Transverse colon (tissue), 4 donors: ENCODE measurements around the gene FURIN. TPM values are rescaled to one million over a fixed set of nuclear protein-coding genes. Genes with fewer than 3 reads are reported as not detected.
"Not testable (repeated sequence)": the region's sequence is repeated elsewhere in the genome, so short reads cannot be mapped to it uniquely, and the experiment has no call there.

Experiments
- DNase-seq: peaks from one replicate; pipeline ENCODE4 v3.0.0-alpha.2; 2019
- H3K27ac ChIP-seq, 4 donors: fragments of 200-600 bp; sonication (generic); 2 replicates each; pipeline ENCODE4 v1.5.1; 2016 to 2018; ENCODE audit warnings: inconsistent platforms in 4 of 4
- H3K27me3 ChIP-seq: fragments of 200-600 bp; sonication (generic); 2 replicates; pipeline ENCODE4 v1.5.1; 2017; ENCODE audit warnings: inconsistent platforms
- H3K36me3 ChIP-seq, 4 donors: fragments of 200-600 bp; sonication (generic); 2 replicates each; pipeline ENCODE4 v1.5.1; 2017 to 2019; ENCODE audit warnings: inconsistent platforms in 4 of 4
- H3K4me1 ChIP-seq, 4 donors: fragments of 200-600 bp; sonication (generic); 2 replicates each; pipeline ENCODE4 v1.5.1; 2017 to 2020; ENCODE audit warnings: inconsistent platforms in 4 of 4
- H3K4me3 ChIP-seq, 4 donors: fragments of 200-600 bp; sonication (generic); 1 replicate in 1 of 4; 2 replicates in 3 of 4; pipeline versions ENCODE4 v1.5.1 to v1.6.1; 2017 to 2019; ENCODE audit warnings: inconsistent platforms in 4 of 4
- H3K9me3 ChIP-seq, 2 donors: fragments of 200-600 bp; sonication (generic); 2 replicates each; pipeline ENCODE4 v1.5.1; 2017 to 2019; ENCODE audit warnings: inconsistent platforms in 2 of 2
- CTCF ChIP-seq, 5 experiments: fragments of 200-600 bp in 3 of 5; fragments of 450-650 bp in 2 of 5; sonication (generic) in 3 of 5; IDR thresholded peaks; 1 replicate in 2 of 5; 2 replicates in 3 of 5; pipeline ENCODE4 v1.5.1; 2016 to 2017; ENCODE audit warnings: antibody characterized with exemption in 5 of 5, inconsistent platforms in 3 of 5, mild to moderate bottlenecking in 2 of 5, moderate library complexity in 1 of 5
- EP300 ChIP-seq: sonication (generic); formaldehyde crosslinking; IDR thresholded peaks from one replicate; pipeline ENCODE4 v1.6.1; 2017; ENCODE audit warnings: antibody characterized with exemption, low read depth
- POLR2A ChIP-seq: fragments of 450-650 bp; IDR thresholded peaks from one replicate; pipeline ENCODE4 v1.6.1; 2016; ENCODE audit warnings: antibody characterized with exemption, mild to moderate bottlenecking, moderate library complexity
- POLR2AphosphoS5 ChIP-seq, 3 donors: sonication (generic); formaldehyde crosslinking; IDR thresholded peaks; one replicate each; pipeline ENCODE4 v1.6.1; 2016; ENCODE audit warnings: antibody characterized with exemption in 3 of 3
- WGBS, 2 donors: methylation state at CpG; one replicate each; pipeline ENCODE4 v1.1.5; 2018; ENCODE audit warnings: low coverage in 1 of 2; 5-methylcytosine and 5-hydroxymethylcytosine counted together
- in situ Hi-C, 4 donors: fragments of 200-750 bp; cut with MboI; loops; one replicate each; pipeline versions ENCODE4 v1.15.0 to v1.15.1; 2017; ENCODE audit warnings: low sequenced_read_pairs in 3 of 4, low pct_ligation_motif_present in 1 of 4, low pct_unique_long_range_greater_than_20kb in 1 of 4
- intact Hi-C: fragments of 100-400 bp; cut with DNase I; formaldehyde crosslinking; loops from one replicate; pipeline ENCODE4 v1.15.1; 2023; ENCODE audit warnings: low total_unique reads
- total RNA-seq, 4 donors: library from RNA; depleted of rRNA; stranded (reverse); fragments of >200 nt; gene quantifications; one replicate each; pipeline ENCODE4 v1.1.0, GENCODE V29; 2016

Gene FURIN
- total RNA-seq, 4 donors from 2014 or later = 64.6 to 109 (median 80.6) TPM

- no peak overlapping the region for H3K4me3 ChIP-seq
- no peaks in the 10 kb centered on the region for H3K4me1 ChIP-seq
- H3K9me3 ChIP-seq = no peaks in the 10 kb centered on the region
- H3K27me3 ChIP-seq = no peaks in the 10 kb centered on the region
- TF ChIP-seq POLR2AphosphoS5 (IDR thresholded peaks at IDR 0.05) (no peak), POLR2A (no peak), CTCF (IDR thresholded peaks at IDR 0.05) (no peak), EP300 (no peak)
- intact Hi-C loops (no loop called here), in situ Hi-C loops (loop anchor here in 2 of 4 donors (25.0 kb wide), 2 partner anchors 233 to 583 kb away; no protein-coding TSS in a partner anchor)
- H3K36me3 ChIP-seq = no peaks in the 10 kb centered on the region
- no peak overlapping the region for H3K27ac ChIP-seq
- WGBS, 2 donors = 70 to 77% methylated on average over 5 to 9 of the region's 10 CpGs
- DNase-seq = no peak
These were observed 27.3 kb downstream of the FURIN start for GRCh38 chr15:90895571-90896117.

- H3K36me3 ChIP-seq, DNase-seq, H3K27ac ChIP-seq, H3K4me1 ChIP-seq, H3K27me3 ChIP-seq, H3K9me3 ChIP-seq, H3K4me3 ChIP-seq, intact Hi-C loops: not testable (repeated sequence)
- in situ Hi-C loops = loop anchor here in 2 of 4 donors (25.0 kb wide), 2 partner anchors 235 to 585 kb away; no protein-coding TSS in a partner anchor
- WGBS, 2 donors = 75 to 83% methylated on average over 6 to 14 of the region's 14 CpGs
These were observed 28.8 kb downstream of the FURIN start for GRCh38 chr15:90897131-90897655.

GRCh38 chr15:90901175-90902039 is 33.0 kb downstream of the FURIN start:
- no peak for TF ChIP-seq CTCF (IDR thresholded peaks at IDR 0.05)
- TF ChIP-seq POLR2AphosphoS5 (IDR thresholded peaks at IDR 0.05) = no peak
- no peak for TF ChIP-seq EP300
- no peak for TF ChIP-seq POLR2A
- no peaks in the 10 kb centered on the region for H3K9me3 ChIP-seq
- peak overlapping the region; percentile 93 to 99 (median 96) for H3K27ac ChIP-seq
- intact Hi-C loops = no loop called here
- 43 to 67% methylated on average over 8 to 14 of the region's 14 CpGs for WGBS, 2 donors
- H3K27me3 ChIP-seq = no peaks in the 10 kb centered on the region
- in situ Hi-C loops = no loop called here
- peaks cover 0 to 5% (median 1%) of the 10 kb centered on the region in 4 donors for H3K36me3 ChIP-seq
- no peak for DNase-seq
- H3K4me1 ChIP-seq = peaks cover 13 to 19% (median 18%) of the 10 kb centered on the region in 4 donors
- peak overlapping the region in 1 of 4 donors; percentile 74 for H3K4me3 ChIP-seq

- peak overlapping the region; percentile 33 to 92 (median 78) for H3K4me3 ChIP-seq
- peak overlapping the region; percentile 93 to 99 (median 96) for H3K27ac ChIP-seq
- intact Hi-C loops = no loop called here
- in situ Hi-C loops = no loop called here
- DNase-seq = peak; percentile 82
- H3K36me3 ChIP-seq = peaks cover 0 to 14% (median 6%) of the 10 kb centered on the region in 4 donors
- H3K9me3 ChIP-seq = no peaks in the 10 kb centered on the region
- peaks cover 13 to 19% (median 18%) of the 10 kb centered on the region in 4 donors for H3K4me1 ChIP-seq
- 0% methylated on average over 5 to 70 of the region's 71 CpGs for WGBS, 2 donors
- TF ChIP-seq POLR2AphosphoS5 (IDR thresholded peaks at IDR 0.05) (peak; percentile 54 to 71 (median 64)), EP300 (no peak), CTCF (IDR thresholded peaks at IDR 0.05) (peak; percentile 76 to 94 (median 79)), POLR2A (peak; percentile 60)
- no peaks in the 10 kb centered on the region for H3K27me3 ChIP-seq
These were observed 33.9 kb downstream of the FURIN start for GRCh38 chr15:90902040-90902839.
